Transverse colon (tissue), 4 donors: ENCODE measurements around the gene TMEM236. TPM values are rescaled to one million over a fixed set of nuclear protein-coding genes. Genes with fewer than 3 reads are reported as not detected.

Experiments
- DNase-seq: peaks from one replicate; pipeline ENCODE4 v3.0.0-alpha.2; 2019
- H3K27ac ChIP-seq, 4 donors: fragments of 200-600 bp; sonication (generic); 2 replicates each; pipeline ENCODE4 v1.5.1; 2016 to 2018; ENCODE audit warnings: inconsistent platforms in 4 of 4
- H3K27me3 ChIP-seq: fragments of 200-600 bp; sonication (generic); 2 replicates; pipeline ENCODE4 v1.5.1; 2017; ENCODE audit warnings: inconsistent platforms
- H3K36me3 ChIP-seq, 4 donors: fragments of 200-600 bp; sonication (generic); 2 replicates each; pipeline ENCODE4 v1.5.1; 2017 to 2019; ENCODE audit warnings: inconsistent platforms in 4 of 4
- H3K4me1 ChIP-seq, 4 donors: fragments of 200-600 bp; sonication (generic); 2 replicates each; pipeline ENCODE4 v1.5.1; 2017 to 2020; ENCODE audit warnings: inconsistent platforms in 4 of 4
- H3K4me3 ChIP-seq, 4 donors: fragments of 200-600 bp; sonication (generic); 1 replicate in 1 of 4; 2 replicates in 3 of 4; pipeline versions ENCODE4 v1.5.1 to v1.6.1; 2017 to 2019; ENCODE audit warnings: inconsistent platforms in 4 of 4
- H3K9me3 ChIP-seq, 2 donors: fragments of 200-600 bp; sonication (generic); 2 replicates each; pipeline ENCODE4 v1.5.1; 2017 to 2019; ENCODE audit warnings: inconsistent platforms in 2 of 2
- EP300 ChIP-seq: sonication (generic); formaldehyde crosslinking; IDR thresholded peaks from one replicate; pipeline ENCODE4 v1.6.1; 2017; ENCODE audit warnings: antibody characterized with exemption, low read depth
- POLR2A ChIP-seq: fragments of 450-650 bp; IDR thresholded peaks from one replicate; pipeline ENCODE4 v1.6.1; 2016; ENCODE audit warnings: antibody characterized with exemption, mild to moderate bottlenecking, moderate library complexity
- POLR2AphosphoS5 ChIP-seq, 3 donors: sonication (generic); formaldehyde crosslinking; IDR thresholded peaks; one replicate each; pipeline ENCODE4 v1.6.1; 2016; ENCODE audit warnings: antibody characterized with exemption in 3 of 3
- WGBS, 2 donors: methylation state at CpG; one replicate each; pipeline ENCODE4 v1.1.5; 2018; ENCODE audit warnings: low coverage in 1 of 2; 5-methylcytosine and 5-hydroxymethylcytosine counted together
- in situ Hi-C, 4 donors: fragments of 200-750 bp; cut with MboI; loops; one replicate each; pipeline versions ENCODE4 v1.15.0 to v1.15.1; 2017; ENCODE audit warnings: low sequenced_read_pairs in 3 of 4, low pct_ligation_motif_present in 1 of 4, low pct_unique_long_range_greater_than_20kb in 1 of 4
- intact Hi-C: fragments of 100-400 bp; cut with DNase I; formaldehyde crosslinking; loops from one replicate; pipeline ENCODE4 v1.15.1; 2023; ENCODE audit warnings: low total_unique reads
- total RNA-seq, 4 donors: library from RNA; depleted of rRNA; stranded (reverse); fragments of >200 nt; gene quantifications; one replicate each; pipeline ENCODE4 v1.1.0, GENCODE V29; 2016
- TF ChIP-seq, protein P1 (sequence below), 5 experiments: fragments of 200-600 bp in 3 of 5; fragments of 450-650 bp in 2 of 5; sonication (generic) in 3 of 5; IDR thresholded peaks; 1 replicate in 2 of 5; 2 replicates in 3 of 5; pipeline ENCODE4 v1.5.1; 2016 to 2017; ENCODE audit warnings: antibody characterized with exemption in 5 of 5, inconsistent platforms in 3 of 5, mild to moderate bottlenecking in 2 of 5, moderate library complexity in 1 of 5

TMEM236 gene
- total RNA-seq, 4 donors from 2014 or later = 16.9 to 79.6 (median 42.9) TPM

DNA sequence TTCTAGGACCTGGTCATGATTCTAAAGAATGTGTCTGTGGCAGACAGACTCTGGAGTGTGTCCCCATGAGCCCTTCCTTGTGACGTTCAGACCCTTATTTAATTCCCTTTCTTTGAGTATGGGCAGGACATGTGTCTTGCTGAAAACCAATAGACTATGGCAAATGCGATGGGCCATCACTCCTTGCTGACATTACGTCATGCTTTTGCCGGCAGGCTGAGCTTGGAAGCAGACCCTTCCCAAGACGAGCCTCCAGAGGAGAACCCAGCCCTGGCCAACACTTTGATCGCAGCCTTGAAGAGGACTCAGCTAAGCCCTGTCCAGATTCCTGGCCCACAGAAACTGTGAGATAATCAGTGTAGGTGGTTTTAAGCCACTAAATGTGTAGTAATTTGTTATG is 18.4 kb upstream of the TMEM236 start:
- WGBS, 2 donors = 95% methylated on average over 6 of the region's 6 CpGs; no CpG with 5 or more reads in 1 of the 2 donors
- H3K27ac ChIP-seq = no peak overlapping the region
- H3K27me3 ChIP-seq = no peaks in the 10 kb centered on the region
- intact Hi-C loops (no loop called here), in situ Hi-C loops (loop anchor here in 2 of 4 donors (25.0 kb wide), 1 partner anchor 504 kb away; no protein-coding TSS in a partner anchor)
- DNase-seq = no peak
- H3K4me1 ChIP-seq = peaks cover 0 to 12% (median 5%) of the 10 kb centered on the region in 4 donors
- no peaks in the 10 kb centered on the region for H3K9me3 ChIP-seq
- no peaks in the 10 kb centered on the region for H3K36me3 ChIP-seq
- H3K4me3 ChIP-seq = no peak overlapping the region
- TF ChIP-seq, protein P1, sequence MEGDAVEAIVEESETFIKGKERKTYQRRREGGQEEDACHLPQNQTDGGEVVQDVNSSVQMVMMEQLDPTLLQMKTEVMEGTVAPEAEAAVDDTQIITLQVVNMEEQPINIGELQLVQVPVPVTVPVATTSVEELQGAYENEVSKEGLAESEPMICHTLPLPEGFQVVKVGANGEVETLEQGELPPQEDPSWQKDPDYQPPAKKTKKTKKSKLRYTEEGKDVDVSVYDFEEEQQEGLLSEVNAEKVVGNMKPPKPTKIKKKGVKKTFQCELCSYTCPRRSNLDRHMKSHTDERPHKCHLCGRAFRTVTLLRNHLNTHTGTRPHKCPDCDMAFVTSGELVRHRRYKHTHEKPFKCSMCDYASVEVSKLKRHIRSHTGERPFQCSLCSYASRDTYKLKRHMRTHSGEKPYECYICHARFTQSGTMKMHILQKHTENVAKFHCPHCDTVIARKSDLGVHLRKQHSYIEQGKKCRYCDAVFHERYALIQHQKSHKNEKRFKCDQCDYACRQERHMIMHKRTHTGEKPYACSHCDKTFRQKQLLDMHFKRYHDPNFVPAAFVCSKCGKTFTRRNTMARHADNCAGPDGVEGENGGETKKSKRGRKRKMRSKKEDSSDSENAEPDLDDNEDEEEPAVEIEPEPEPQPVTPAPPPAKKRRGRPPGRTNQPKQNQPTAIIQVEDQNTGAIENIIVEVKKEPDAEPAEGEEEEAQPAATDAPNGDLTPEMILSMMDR (IDR thresholded peaks at IDR 0.05) = no peak
- no peak for TF ChIP-seq POLR2AphosphoS5 (IDR thresholded peaks at IDR 0.05)
- no peak for TF ChIP-seq POLR2A
- TF ChIP-seq EP300 = no peak

DNA sequence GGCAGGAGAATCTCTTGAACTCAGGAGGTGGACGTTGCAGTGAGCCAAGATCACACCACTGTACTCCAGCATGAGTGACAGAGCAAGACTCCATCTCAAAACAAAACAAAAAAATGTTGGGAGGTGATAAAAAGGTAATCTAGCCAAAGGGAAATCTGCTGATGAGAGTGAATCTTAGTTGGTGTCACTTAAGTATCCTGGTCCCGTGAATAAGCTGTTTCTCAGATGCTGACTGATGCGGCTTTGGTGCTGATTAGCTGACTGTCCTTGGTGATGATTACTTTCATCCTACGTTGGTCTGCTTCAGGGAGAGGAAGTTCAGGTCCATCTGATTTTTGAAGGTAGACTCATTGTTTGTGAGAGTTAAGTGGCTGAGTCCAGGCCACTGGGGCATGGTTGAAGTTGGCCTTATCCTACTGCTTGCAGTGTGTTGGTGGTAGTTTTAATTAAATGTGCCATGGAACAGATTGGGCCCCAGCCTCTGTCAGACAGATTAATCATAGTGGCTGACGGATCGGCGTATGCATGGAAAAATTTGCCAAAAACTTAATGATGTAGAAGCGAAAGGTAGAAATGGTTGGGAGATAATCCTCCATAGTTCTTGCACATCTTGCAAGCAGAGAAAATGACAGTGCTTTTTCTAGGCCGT is 17.4 kb upstream of the TMEM236 start:
- intact Hi-C loops = no loop called here
- Histone ChIP-seq H3K36me3 (no peaks in the 10 kb centered on the region), H3K9me3 (no peaks in the 10 kb centered on the region), H3K4me1 (peaks cover 0 to 12% (median 5%) of the 10 kb centered on the region in 4 donors), H3K4me3 (no peak overlapping the region), H3K27me3 (no peaks in the 10 kb centered on the region), H3K27ac (no peak overlapping the region)
- TF ChIP-seq EP300 (no peak), POLR2A (no peak), POLR2AphosphoS5 (IDR thresholded peaks at IDR 0.05) (no peak)
- TF ChIP-seq, protein P1 (IDR thresholded peaks at IDR 0.05) = no peak
- in situ Hi-C loops = loop anchor here in 2 of 4 donors (5.0 to 25.0 kb wide), 2 partner anchors 127 to 503 kb away; no protein-coding TSS in a partner anchor
- no peak for DNase-seq
- 87 to 98% methylated on average over 8 to 9 of the region's 9 CpGs for WGBS, 2 donors

DNA sequence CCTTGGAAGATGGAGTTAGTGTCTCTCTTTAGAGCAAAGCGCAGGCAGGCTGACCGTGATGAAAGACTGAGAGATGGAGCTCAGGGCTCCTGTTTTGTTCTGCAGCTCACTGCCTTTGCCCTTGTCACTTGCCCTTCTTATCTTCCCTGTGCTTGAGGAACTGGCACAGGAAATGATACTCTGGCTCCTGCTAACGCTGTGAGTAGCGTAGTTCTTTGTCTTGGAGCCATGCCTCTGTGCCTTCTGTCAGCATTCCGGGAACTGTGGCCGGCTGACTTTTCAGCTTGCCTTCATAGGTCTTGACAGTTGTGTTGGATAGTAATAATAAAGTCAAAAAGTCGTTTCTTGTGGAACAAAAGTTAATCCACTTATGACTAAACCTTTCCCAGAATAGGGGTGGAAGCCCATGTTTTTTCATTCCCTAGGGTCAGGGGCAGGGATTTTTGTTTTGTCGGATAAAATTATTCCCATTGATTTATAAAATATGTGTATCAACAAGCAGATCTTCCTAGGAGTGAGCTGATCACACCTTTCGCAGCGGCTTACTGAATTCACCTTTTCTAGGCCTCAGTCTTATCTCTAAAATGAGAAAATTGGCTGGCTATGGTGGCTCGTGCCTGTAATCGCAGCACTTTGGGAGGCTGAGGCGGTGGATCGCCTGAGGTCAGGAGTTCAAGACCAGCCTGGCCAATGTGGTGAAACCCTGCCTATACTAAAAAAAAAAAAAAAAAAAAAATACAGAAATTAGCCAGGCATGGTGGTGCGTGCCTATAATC is 16.6 kb upstream of the TMEM236 start:
- Histone ChIP-seq H3K9me3 (no peaks in the 10 kb centered on the region), H3K4me1 (peaks cover 0 to 12% (median 5%) of the 10 kb centered on the region in 4 donors), H3K4me3 (no peak overlapping the region), H3K27me3 (no peaks in the 10 kb centered on the region), H3K27ac (no peak overlapping the region), H3K36me3 (no peaks in the 10 kb centered on the region)
- intact Hi-C loops (no loop called here), in situ Hi-C loops (loop anchor here in 2 of 4 donors (5.0 to 25.0 kb wide), 2 partner anchors 128 to 502 kb away; no protein-coding TSS in a partner anchor)
- TF ChIP-seq, protein P1 (IDR thresholded peaks at IDR 0.05) = no peak
- no peak for TF ChIP-seq POLR2AphosphoS5 (IDR thresholded peaks at IDR 0.05)
- TF ChIP-seq EP300 = no peak
- TF ChIP-seq POLR2A = no peak
- 68 to 76% methylated on average over 10 to 15 of the region's 15 CpGs for WGBS, 2 donors
- DNase-seq = no peak

DNA sequence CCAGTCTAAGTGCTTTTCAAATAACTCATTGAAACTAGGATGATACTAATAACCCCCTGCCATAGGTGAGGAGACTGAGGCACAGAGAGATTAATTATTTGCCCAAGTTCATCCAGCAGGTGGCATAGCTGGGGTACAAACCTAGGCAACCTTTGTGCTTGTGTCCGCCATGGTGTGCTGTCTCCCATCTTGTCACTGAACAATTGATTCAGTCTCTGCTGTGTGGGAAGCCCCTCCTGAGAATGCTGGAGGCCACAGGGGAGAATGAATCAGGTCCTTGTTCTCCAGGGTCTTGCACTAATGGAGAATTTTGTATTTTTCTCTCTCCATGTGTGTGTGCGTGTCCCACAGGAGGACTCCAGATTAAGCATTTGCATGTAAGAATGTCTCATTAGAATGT is 15.8 kb upstream of the TMEM236 start:
- no peak for TF ChIP-seq POLR2A
- H3K9me3 ChIP-seq = no peaks in the 10 kb centered on the region
- peaks cover 0 to 7% (median 5%) of the 10 kb centered on the region in 4 donors for H3K4me1 ChIP-seq
- H3K4me3 ChIP-seq = no peak overlapping the region
- 86 to 96% methylated on average over 1 to 2 of the region's 2 CpGs for WGBS, 2 donors
- in situ Hi-C loops (loop anchor here in 2 of 4 donors (5.0 to 25.0 kb wide), 2 partner anchors 129 to 501 kb away; no protein-coding TSS in a partner anchor), intact Hi-C loops (no loop called here)
- H3K36me3 ChIP-seq = no peaks in the 10 kb centered on the region
- DNase-seq = no peak
- no peaks in the 10 kb centered on the region for H3K27me3 ChIP-seq
- no peak overlapping the region for H3K27ac ChIP-seq
